Naive B cell (primary cell): ENCODE results near the gene ACCS. TPM values are rescaled to one million over a fixed set of nuclear protein-coding genes. Genes with fewer than 3 reads are reported as not detected.

ENCODE experiments used
- polyA plus RNA-seq, 6 donors: library from polyadenylated mRNA; unstranded; fragments of 300-500 nt; fragmentation: Illumina TruSeq; gene quantifications; one replicate each; pipeline ENCODE4 v1.2.3, GENCODE V29; 2021; ENCODE audit warnings: low read depth in 6 of 6

Gene ACCS
- polyA plus RNA-seq, 6 donors from 2014 or later = 2.9 to 8.6 (median 5.7) TPM

Other genes starting within 250 kb of the ACCS start
- 10 to 100 TPM; 15.3 to 40.4 (median 33.5) TPM for gene ALKBH3, start 185.4 kb upstream of the ACCS start, polyA plus RNA-seq
- gene C11orf96, start 123.6 kb upstream of the ACCS start, polyA plus RNA-seq = under 1 TPM in 1 of 6 donors, not detected in 5; 0.69 TPM
- gene ACCSL, start 18.3 kb upstream of the ACCS start, polyA plus RNA-seq = not detected
- gene EXT2, start 29.4 kb downstream of the ACCS start, polyA plus RNA-seq = 10 to 100 TPM; 26.5 to 34.1 (median 29.7) TPM
- gene ALX4, start 243.9 kb downstream of the ACCS start, polyA plus RNA-seq = not detected